Ishikawa (cell line): ENCODE results near the gene CBX8.

ENCODE experiments used
- CREB1 ChIP-seq: IDR thresholded peaks from 2 replicates; pipeline ENCODE4 v1.6.1; 2012; ENCODE audit warnings: low read depth
- EGR1 ChIP-seq: IDR thresholded peaks from 2 replicates; pipeline ENCODE4 v1.6.1; 2012
- EP300 ChIP-seq: IDR thresholded peaks from 2 replicates; pipeline ENCODE4 v1.6.1; 2012; ENCODE audit warnings: borderline replicate concordance
- RAD21 ChIP-seq: IDR thresholded peaks from 2 replicates; pipeline ENCODE4 v1.6.1; 2012; ENCODE audit warnings: low read depth
- REST ChIP-seq: IDR thresholded peaks from 2 replicates; pipeline ENCODE4 v1.6.1; 2012; ENCODE audit warnings: low read depth, mild to moderate bottlenecking
- TAF1 ChIP-seq: IDR thresholded peaks from 2 replicates; pipeline ENCODE4 v1.6.1; 2012; ENCODE audit warnings: low read depth, mild to moderate bottlenecking
- TCF12 ChIP-seq: IDR thresholded peaks from 2 replicates; pipeline ENCODE4 v1.6.1; 2012; ENCODE audit warnings: low read depth

GRCh38 chr17:79844869-79845600 is 48.2 kb upstream of the CBX8 start:
- TF ChIP-seq TAF1 (no peak), REST (no peak), EP300 (no peak), EGR1 (no peak), RAD21 (peak; percentile 52; the same call in 1 of the 2 replicates), CREB1 (no peak), TCF12 (no peak)
